ENCODE measurements around the gene SLC35B2.

SLC35B2 gene

DNA sequence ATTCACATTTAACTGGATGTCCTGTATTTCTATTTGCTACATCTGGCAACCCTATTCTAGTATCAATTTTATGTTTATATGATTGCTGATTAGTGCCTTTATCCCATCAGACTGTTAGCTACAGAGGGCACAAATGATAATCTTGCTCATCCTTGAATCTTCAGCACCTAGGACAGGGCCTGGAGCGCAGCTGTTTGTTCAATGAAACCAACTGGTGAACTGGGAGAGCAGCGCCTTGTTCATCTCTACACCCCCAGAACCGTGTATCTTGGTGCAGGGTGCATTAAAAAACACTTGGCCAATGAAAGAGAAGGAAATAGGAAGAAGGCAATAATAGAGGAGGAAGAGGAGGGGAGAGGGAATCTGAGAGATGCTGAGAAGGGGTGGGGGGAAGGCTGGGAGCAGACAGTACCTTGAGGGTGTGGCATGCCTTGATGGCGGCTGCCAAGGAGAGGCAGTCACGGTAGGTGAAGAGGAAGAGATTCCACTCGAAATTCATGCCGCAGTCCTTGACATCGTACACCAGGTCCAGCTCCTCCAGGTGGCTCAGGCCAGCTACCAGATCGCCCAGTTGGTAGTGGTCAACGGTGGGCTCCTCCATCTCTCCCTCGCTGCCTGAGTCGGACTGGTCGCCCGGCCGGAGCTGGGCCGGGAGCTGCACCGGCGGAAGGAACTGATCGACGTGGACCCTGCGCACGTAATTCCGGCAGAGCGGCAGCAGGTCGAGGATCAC lies 28.4 kb upstream of the SLC35B2 start:
- DNase-seq (ENCODE audit: low read depth) = no peak

DNA sequence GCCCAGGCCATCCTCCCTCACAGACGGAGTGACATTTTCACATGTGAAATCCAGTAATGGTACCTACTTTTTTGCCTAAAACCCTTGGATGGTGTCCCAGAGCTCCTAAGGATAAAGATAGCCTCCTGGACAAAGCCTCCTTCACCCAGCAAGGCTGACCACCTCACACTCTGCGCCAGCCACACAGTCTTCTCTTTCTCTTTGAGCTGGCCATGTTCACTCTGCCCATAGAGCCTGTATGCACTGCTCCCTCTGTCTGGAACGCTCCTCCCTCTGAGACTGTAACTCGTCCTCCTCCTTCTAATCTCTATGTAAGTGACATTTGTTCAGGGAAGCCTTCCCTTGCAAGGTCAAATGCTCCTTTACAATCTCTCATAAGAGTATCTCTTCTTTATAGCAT lies 27.5 kb upstream of the SLC35B2 start:
- no peak for DNase-seq (ENCODE audit: low read depth)

DNA sequence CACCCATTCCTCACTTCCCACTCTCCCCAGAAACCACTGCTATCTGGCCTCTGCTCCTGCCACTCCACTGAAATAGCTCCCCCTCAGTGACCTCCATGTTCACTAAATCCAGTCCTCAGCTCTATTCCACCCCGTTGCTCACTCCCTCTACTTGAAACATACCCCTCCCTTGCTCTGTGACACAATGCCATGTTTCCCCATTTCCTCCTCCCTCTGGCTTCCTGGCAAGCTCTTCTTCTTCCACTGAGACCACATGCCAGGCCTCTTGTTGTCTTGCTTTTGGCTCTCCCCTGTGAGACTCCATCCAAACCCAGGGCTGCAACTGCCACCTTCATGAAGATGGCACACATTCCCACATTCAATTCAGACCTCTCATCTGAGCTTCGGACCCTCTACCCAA lies 26.8 kb upstream of the SLC35B2 start:
- no peak for DNase-seq (ENCODE audit: low read depth)

DNA sequence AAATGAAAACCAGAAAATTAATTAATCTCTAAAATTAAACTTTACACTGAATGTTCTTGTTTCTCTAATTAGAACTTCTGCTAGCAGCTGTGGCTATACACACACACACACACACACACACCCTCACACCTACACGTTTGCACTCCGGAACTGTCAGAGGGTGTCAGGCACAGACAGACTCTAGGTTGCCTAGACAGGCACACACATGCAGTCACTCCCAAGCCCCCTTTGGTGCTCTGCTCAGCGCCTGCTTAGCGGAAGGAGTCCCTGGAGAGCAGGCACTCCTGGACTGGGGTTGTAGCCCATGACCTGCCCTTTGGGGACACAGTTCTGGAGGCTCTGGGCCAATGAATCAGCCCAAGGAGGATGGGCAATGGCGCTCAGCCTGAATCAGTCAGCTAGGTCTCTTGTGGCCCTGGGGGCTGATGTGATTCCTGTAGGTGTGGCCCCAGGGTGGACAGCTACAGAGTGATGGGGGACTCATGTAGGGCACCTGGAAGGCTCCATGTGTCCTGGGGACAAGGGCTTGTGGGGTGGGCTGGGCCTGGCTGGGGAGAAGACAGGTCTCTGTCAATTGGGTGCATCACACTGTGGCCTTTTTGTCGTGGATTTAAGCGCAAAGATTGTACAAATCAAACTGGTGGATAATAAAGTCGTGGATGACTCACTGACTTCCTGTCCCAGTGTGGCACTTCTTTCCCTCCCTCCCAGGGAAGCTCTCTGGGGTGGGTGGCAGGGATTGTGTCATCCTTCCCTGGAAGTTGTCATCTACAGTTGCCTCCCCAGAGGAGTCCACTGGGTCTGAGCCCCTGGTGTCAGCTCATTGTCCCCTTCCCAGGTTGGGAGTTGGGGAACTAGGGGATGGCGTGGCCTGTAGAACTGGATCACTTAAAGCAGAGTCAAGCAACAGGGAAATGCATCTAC lies 21.7 kb upstream of the SLC35B2 start:
- no peak for DNase-seq (ENCODE audit: low read depth)

DNA sequence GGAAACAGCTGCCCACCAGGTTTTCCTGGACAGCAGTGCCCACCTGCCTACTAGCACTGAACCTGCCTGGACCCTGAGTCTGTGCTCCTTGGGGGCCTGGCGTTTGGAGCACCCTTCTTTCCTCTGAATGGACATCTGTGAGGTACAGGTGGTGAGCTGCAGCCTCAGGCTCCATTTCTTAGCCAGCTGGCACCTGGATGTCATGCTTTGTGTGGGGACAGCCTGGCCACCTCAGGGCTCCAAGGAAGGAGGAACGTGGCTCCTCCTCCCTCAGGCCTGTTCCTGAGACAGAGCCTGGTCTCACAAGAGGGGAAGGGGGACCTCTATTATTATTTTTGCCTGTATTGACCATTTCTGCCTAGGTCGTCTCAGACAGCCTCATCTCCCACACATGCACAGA lies 21.0 kb upstream of the SLC35B2 start:
- no peak for DNase-seq (ENCODE audit: low read depth)

DNA sequence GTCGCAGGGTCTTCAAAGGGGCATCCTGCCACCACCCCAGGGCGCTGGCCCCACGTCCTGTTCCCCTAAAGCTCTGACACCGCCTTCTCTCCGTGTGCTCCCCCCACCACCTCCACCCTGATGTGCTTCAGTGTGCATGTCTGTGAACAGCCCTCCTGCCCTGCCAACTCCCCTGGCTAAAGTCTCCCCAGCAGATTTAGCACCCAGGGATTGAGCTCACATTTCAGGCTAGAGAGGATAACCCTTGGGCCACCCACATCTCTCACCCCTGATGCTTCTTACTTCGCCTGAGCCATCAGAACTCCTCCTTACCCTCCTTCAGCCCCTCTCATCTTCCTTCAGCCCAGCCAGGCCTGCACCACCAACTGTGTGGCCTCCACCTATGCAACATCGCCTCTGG lies 20.4 kb upstream of the SLC35B2 start:
- DNase-seq (ENCODE audit: low read depth) = no peak

DNA sequence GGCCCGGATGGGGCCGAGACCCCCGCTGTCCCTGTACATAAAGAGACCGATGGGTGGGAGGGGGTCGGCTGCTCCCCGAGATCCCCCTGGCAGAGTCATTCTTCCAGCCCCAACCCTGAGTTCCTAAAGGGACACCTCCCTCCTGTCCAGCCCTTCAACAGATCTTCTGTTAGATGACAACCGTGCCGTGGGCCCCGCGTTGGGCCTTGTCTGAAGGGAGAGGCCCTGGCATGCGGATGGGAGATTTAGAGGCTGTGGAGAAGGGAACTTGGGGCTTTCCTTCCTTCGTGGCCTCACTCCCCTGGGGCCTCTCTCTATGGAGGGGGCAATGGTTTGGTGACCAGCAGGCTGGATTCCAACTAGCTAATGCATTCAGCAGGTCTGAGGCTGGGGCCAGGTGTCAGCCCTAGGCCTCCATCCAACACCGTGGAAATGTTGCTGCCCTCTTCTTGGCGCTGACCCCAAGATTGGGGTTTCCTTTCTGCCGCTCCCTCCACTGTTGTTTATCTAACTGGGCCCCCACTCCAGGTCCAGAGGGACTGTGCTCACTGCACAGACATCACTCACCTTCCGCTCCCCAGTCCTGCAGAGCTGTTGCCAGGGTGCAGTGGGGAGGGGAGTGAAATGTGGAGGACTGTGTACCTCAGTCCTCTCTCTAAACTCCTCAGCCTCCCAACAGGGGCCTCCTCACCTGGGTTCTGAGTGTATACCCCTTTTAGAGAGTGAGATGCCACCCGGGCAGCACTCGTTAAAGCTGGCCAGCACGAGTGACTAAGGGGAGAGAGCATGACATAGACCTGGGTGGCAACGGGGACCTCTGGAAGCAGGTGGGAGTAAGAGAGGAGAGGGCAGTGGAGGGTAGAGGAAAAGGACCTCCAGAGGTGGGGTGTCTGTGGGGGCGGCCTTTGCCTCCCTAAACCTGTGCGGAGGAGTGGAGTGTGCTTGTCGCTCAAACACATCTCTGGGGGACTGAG lies 19.6 kb upstream of the SLC35B2 start:
- no peak for DNase-seq (ENCODE audit: low read depth)

DNA sequence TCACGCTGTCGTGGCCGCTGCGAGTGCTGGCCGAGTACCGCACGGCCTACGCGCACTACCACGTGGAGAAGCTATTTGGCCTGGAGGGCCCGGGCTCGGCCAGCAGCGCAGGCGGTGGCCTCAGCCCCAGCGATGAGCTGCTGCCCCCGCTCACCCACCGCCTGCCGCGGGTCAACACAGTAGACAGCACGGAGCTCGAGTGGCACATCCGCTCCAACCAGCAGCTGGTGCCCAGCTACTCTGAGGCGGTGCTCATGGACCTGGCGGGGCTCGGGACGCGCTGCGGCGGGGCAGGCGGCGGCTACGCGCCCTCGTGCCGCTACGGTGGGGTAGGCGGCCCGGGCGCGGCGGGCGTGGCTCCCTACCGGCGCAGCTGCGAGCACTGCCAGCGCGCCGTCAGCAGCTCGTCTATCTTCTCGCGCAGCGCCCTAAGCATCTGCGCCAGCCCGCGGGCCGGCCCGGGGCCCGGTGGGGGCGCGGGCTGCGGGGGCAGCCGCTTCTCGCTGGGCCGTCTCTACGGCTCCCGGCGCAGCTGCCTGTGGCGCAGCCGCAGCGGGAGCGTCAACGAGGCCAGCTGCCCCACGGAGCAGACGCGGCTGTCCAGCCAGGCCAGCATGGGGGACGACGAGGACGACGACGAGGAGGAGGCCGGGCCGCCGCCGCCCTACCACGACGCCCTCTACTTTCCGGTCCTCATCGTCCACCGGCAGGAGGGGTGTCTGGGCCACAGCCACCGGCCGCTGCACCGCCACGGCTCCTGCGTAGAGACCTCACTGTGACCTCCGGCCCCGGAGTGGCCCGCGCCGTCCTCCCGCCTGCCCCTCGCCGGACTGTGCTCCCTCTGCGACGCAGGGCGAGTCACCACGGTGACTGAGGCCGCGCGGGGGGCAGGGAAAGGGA lies 18.7 kb upstream of the SLC35B2 start:
- DNase-seq (ENCODE audit: low read depth) = no peak

DNA sequence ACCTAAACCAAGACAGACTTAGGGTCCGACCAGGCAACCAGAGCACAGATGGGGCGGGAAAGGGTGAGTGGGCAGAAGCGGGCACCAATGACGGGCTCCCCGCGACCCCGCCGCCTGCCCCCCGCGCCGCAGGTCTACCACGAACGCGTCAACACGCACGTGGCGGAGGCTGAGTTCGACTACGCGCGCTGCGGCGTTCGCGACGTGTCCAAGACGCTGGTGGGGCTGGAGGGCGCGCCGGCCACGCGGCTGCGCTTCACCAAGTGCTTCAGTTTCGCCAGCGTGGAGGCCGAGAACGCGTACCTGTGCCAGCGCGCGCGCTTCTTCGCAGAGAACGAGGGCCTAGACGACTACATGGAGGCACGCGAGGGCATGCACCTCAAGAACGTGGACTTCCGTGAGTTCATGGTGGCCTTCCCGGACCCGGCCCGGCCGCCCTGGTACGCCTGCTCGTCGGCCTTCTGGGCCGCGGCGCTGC lies 18.0 kb upstream of the SLC35B2 start:
- DNase-seq (ENCODE audit: low read depth) = no peak

DNA sequence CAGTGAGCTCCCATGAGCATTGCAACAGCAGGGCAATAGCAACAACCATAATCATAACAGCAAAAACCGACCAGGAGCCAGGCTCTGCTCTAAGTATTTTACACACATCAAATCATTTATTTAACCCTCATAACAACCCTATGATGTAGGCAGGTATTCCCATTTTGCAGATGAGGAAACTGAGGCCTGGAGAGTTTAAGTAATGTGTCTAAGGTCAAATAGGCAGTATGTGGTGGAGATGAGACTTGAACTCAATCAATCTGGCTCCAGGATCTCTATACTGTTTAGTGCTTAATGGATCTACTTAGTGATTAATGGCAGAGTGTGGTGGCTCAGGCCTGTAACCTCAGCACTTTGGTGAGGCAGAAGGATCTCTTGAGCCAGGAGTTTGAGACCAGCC lies 16.3 kb upstream of the SLC35B2 start:
- no peak for DNase-seq (ENCODE audit: low read depth)

DNA sequence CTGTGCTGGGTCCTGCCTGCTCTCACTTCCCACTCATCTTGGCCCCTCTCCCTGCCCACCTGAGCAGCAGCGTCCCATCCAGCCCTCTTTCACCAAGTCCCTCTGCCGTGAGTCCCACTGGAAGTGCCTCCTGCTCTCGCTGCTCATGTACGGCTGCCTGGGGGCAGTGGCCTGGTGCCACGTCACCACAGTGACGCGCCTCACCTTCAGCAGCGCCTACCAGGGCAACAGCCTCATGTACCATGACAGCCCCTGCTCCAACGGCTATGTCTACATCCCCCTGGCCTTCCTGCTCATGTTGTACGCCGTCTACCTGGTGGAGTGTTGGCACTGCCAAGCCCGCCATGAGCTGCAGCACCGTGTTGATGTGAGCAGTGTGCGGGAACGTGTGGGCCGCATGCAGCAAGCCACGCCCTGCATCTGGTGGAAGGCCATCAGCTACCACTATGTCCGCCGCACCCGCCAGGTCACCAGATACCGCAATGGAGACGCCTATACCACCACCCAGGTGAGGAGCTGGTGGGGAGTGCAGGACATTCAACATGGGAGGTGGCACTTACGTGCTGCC lies 15.8 kb upstream of the SLC35B2 start:
- DNase-seq (ENCODE audit: low read depth) = no peak

DNA sequence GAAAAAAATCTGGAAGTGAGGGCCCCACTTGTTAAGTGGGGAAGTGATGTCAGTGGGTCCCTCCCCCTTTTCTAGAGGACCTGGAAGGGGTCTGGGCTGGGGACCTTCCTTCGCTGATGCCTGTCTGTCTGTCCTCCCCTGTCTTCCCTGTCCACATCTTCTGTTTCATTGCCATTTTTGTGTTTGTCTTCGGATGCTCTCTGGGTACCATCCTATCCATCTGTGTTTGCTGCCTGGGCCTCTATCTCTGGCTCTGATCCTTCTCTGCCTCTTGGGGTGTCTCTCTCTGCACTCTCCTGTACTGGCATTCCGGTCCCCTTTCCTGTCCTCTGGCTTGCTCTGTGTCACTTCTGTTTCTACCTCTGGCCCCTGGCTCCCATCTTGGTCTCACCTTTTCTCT lies 15.2 kb upstream of the SLC35B2 start:
- DNase-seq (ENCODE audit: low read depth) = no peak

DNA sequence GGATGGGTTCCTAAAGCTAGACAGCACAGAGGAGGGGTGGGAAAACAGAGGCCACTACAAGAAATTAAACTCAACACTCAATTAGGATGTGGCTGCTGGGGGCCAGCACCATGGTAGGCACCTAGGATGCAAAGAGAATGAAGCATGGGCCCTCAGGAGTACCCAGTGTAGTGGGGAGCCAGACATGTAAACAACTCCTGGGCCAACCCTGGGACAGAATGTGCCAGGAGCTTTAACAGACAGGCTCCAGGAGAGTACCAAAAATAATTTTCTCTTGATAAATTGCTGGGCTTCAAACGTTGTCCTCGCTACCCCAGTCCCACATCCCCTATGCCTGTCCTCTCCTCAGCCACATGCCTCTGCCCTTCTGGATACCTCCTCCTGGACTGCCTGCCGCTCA lies 14.6 kb upstream of the SLC35B2 start:
- DNase-seq (ENCODE audit: low read depth) = no peak

DNA sequence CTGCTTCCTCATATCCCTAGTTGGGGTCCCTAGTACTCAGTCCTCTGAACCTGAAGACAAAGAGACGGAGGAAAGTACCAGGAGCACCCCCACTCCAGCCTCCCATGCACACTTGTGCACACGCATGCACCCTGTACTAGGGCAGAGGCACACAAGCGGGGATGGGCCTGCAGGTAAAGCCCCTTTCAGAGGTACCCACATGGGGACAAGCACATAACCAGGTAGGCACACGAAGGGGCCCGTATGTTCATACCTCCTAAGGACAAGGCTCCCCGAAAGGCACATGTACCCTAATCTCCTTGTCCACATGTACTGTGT lies 14.0 kb upstream of the SLC35B2 start:
- no peak for DNase-seq (ENCODE audit: low read depth)

DNA sequence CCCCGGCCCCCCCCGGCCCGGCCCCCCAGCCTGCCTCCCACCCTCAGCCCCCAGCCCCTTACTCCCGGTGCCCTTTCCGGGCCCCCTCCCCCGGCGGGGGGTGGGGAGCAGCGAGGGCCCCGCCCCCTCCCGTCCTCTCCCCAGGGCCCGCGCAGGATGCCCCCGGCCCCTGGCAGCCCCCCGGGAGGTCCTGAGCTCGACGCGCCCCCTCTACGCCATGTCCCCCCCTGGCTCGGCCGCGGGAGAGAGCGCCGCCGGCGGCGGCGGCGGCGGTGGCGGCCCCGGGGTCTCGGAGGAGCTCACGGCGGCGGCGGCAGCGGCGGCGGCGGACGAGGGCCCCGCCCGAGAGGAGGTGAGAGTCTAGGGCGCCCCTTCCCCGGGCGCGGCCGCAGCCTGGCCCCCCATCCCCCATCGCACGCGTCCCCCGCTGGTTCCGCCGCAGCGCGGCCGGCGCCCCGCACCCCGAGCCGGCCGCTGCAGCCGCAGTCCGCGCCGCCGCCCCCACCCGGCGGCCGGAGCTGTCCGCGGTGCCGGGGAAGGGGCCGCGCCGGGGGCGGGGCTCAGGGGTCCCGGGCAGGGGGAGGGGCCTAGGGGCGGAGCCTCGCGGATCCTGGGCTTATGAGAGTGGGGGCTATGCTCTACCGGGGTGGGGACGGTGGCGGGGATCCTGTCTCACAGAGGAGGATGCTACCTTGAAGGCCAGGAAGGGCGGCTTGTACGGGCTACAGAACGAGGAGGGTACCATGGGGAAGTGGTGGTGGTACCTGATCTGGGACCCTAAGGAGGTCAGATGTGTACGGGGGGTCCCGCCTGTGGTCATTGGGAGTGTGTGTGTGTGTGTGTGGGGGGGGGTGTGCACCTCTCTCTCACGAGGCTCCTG lies 13.4 kb upstream of the SLC35B2 start:
- no peak for DNase-seq (ENCODE audit: low read depth)

DNA sequence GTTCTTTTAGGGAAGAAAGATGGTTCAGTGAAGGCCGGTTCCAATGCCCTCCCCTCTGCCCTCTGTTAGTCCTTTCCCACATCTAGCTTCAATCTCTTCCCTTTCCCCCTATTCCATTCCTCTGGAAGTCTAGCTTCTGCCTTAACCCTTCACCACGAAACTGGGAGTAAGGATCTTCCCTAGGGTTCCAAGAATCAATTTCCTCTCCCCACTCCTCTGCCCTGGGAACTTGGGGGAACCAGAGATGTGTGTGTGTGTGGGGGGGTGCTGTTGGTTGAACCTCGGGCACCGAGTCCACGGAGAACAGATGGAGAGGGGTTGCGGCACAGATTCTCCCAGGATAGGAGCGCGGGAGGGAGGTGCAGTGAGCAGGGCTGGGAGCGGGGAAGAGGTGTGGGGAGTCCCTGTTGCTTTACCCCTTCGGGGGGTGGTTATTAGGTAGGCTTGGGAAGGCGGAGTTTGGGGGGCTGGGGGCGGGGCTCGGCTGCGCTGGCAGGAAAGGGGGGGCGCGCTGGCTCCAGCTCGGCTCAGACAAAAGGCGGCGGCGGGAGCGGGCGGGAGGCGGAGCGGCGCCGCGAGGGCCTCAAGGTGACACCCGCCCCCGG lies 12.7 kb upstream of the SLC35B2 start, which contains the start of gene TMEM151B:
TSS of gene TMEM151B (plus strand) at position 530 of the 605 bp plus-strand sequence. CDS start 293 bp downstream, outside the sequence.
- no peak for DNase-seq (ENCODE audit: low read depth)

DNA sequence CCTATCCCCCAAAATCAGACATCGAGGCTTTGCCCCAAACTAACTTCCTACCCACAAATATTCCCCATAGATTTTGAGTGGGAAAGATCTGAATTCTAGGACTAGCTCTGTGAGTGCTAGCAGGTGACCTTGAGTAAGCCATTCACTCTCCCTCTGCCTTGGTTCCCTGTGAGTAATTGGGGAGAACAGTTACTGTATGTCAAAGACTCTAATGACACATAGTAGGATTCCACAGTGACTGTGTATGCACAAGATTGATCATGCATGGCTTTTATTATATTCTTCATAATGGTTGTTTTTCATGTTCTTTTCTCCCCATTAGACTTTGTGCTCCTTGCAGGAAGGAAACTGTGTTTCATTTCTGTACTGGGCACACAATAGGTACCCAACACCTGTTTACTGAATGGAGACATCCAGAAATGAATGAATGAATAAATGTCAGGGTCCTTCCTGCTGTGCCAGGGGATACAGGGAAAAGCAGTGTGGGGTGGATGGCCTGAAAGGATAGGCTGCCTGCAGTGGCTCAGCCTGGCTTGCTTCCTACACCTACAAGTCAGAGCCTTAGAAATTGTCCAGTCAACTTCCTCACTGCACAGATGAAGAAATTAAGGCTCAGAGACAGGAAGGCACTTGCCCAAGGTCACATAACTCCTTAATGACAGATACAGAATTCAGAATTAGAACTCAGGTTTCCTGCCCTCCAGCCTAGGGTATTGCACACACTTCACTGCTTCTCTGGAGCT lies 12.0 kb upstream of the SLC35B2 start:
- DNase-seq (ENCODE audit: low read depth) = no peak

DNA sequence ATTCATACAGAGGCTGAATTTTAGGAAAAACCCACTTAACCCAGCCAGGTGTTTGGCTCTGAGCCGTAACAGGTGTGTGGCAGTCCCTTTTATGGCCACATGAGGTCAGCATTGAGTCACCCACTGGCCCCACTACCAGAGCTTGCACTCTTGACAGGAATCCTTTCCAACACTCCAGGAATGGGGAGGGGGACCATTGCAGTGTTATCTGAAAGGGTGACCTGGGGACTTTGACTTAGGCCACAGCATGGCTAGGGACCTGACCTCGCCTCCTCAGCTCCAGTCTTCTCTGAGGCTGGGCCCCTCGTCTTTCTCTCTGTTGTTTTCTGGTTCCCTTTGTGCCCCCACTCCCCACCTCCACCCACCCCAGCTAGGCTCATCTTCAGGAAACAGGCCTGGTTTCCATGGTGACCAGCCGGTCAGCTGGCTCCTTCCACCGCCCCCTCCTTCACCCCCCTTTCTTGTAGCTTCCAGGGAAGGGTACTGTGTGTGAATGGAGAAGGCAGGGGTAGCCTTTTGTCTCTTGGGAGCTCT lies 10.8 kb upstream of the SLC35B2 start:
- DNase-seq (ENCODE audit: low read depth) = peak; percentile 39
